GM12878 (cell line): ENCODE measurements around the gene OR5J2.

ENCODE experiments used
- CTCF ChIP-seq, 3 experiments: IDR thresholded peaks in 2 of 3; conservative IDR thresholded peaks in 1 of 3; 2 replicates each; pipeline ENCODE4 v1.5.1; 2011; ENCODE audit warnings: low read depth in 3 of 3, low read length in 3 of 3, mild to moderate bottlenecking in 3 of 3, control low read depth in 2 of 3, moderate library complexity in 2 of 3, inconsistent platforms in 1 of 3, mixed read lengths in 1 of 3; ENCODE audit not compliant: control insufficient read depth in 2 of 3, insufficient read depth in 1 of 3; ENCODE audit errors: extremely low read depth in 1 of 3
- HDAC2 ChIP-seq: fragments of 200-600 bp; sonication (generic); IDR thresholded peaks from 2 replicates; pipeline ENCODE4 v1.6.1; 2017
- MAX ChIP-seq: IDR thresholded peaks from 2 replicates; pipeline ENCODE4 v1.6.1; 2012; ENCODE audit warnings: low read depth, low read length, improper control_type of control experiment
- POLR2A ChIP-seq: IDR thresholded peaks from 2 replicates; pipeline ENCODE4 v1.6.1; 2011; ENCODE audit warnings: low read depth, mild to moderate bottlenecking, low read length
- TAF1 ChIP-seq: IDR thresholded peaks from 2 replicates; pipeline ENCODE4 v1.6.1; 2011; ENCODE audit warnings: mild to moderate bottlenecking, low read depth, low read length, borderline replicate concordance
- TCF7 ChIP-seq: IDR thresholded peaks from 2 replicates; pipeline ENCODE4 v1.6.1; 2014; ENCODE audit warnings: antibody characterized with exemption, borderline replicate concordance
- YY1 ChIP-seq: IDR thresholded peaks from 2 replicates; pipeline ENCODE4 v1.6.1; 2011; ENCODE audit warnings: low read depth, mild to moderate bottlenecking, low read length
- ZBTB40 ChIP-seq: fragments of 450-650 bp; IDR thresholded peaks from 2 replicates; pipeline ENCODE4 v1.6.1; 2016; ENCODE audit warnings: mild to moderate bottlenecking, moderate library complexity, borderline replicate concordance
- ZNF274 ChIP-seq: IDR thresholded peaks from one replicate; pipeline ENCODE4 v1.8.0; 2011; ENCODE audit not compliant: insufficient read length, insufficient read depth
- TF ChIP-seq, protein P1 (sequence below): fragments of 450-650 bp; IDR thresholded peaks from 2 replicates; pipeline ENCODE4 v1.6.1; 2016; ENCODE audit warnings: mild to moderate bottlenecking
- TF ChIP-seq, protein P2 (sequence below): IDR thresholded peaks from 2 replicates; pipeline ENCODE4 v1.6.1; 2011; ENCODE audit warnings: borderline replicate concordance, low read depth, mild to moderate bottlenecking, moderate library complexity, low read length; ENCODE audit not compliant: insufficient read depth, poor library complexity, severe bottlenecking

DNA sequence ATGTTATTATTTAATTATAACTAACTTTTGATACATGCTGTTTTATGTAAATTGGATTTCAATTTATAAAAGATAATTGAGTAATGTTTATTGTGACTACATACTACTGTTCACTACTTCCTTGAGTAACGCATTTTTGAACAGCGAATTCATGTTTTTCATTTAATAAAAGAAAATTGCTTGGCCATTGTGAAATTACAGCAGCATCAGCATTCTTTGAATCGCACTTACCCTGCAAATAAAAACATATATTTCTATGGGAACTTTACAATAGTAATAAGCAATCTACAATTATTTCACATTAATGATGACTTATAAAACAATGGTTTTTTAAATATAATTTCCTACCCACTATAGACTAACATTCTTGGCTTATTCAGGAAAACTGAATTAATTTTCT, 20.3 kb downstream of the OR5J2 start:
- no peak for TF ChIP-seq MAX
- TF ChIP-seq TCF7 = no peak
- no peak for TF ChIP-seq ZNF274
- TF ChIP-seq, protein P1, sequence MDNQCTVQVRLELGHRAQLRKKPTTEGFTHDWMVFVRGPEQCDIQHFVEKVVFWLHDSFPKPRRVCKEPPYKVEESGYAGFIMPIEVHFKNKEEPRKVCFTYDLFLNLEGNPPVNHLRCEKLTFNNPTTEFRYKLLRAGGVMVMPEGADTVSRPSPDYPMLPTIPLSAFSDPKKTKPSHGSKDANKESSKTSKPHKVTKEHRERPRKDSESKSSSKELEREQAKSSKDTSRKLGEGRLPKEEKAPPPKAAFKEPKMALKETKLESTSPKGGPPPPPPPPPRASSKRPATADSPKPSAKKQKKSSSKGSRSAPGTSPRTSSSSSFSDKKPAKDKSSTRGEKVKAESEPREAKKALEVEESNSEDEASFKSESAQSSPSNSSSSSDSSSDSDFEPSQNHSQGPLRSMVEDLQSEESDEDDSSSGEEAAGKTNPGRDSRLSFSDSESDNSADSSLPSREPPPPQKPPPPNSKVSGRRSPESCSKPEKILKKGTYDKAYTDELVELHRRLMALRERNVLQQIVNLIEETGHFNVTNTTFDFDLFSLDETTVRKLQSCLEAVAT = no peak
- TF ChIP-seq CTCF (IDR thresholded peaks at IDR 0.05 in 2 of 3, conservative IDR thresholded peaks at IDR 0.05 in 1 of 3; ENCODE audit: control insufficient read depth in 2 of 3, extremely low read depth in 1 of 3, insufficient read depth in 1 of 3, low read depth in 3 of 3, low read length in 3 of 3) = no peak
- TF ChIP-seq YY1 = no peak
- TF ChIP-seq, protein P2, sequence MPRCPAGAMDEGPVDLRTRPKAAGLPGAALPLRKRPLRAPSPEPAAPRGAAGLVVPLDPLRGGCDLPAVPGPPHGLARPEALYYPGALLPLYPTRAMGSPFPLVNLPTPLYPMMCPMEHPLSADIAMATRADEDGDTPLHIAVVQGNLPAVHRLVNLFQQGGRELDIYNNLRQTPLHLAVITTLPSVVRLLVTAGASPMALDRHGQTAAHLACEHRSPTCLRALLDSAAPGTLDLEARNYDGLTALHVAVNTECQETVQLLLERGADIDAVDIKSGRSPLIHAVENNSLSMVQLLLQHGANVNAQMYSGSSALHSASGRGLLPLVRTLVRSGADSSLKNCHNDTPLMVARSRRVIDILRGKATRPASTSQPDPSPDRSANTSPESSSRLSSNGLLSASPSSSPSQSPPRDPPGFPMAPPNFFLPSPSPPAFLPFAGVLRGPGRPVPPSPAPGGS = no peak
- TF ChIP-seq HDAC2 = no peak
- TF ChIP-seq TAF1 = no peak
- TF ChIP-seq POLR2A = no peak
- TF ChIP-seq ZBTB40 = no peak
